Right cardiac atrium (tissue), 5 donors: ENCODE measurements around the gene SLC29A2. TPM values are rescaled to one million over a fixed set of nuclear protein-coding genes. Genes with fewer than 3 reads are reported as not detected.
A peak's percentile ranks its signal among the peaks of the same experiment; 100 is the strongest.
"Not testable (repeated sequence)": the region's sequence is repeated elsewhere in the genome, so short reads cannot be mapped to it uniquely, and the experiment has no call there.

Experiments
- ATAC-seq, 2 donors: fragments of 200-7000 bp; cut with Tn5 transposase; one replicate each; pipeline versions ENCODE4 v1.8.0 to v1.9.1; 2020; ENCODE audit warnings: moderate library complexity in 2 of 2, mild to moderate bottlenecking in 1 of 2
- DNase-seq, 3 donors: peaks; one replicate each; pipeline ENCODE4 v3.0.0-alpha.2; 2020
- H3K27ac ChIP-seq: one replicate; pipeline ENCODE4 v1.5.1; 2013; ENCODE audit warnings: mild to moderate bottlenecking, low read length, control low read depth, moderate library complexity
- H3K27me3 ChIP-seq: one replicate; pipeline ENCODE4 v1.6.1; 2013; ENCODE audit not compliant: control insufficient read depth, insufficient read depth
- H3K4me1 ChIP-seq: one replicate; pipeline ENCODE4 v1.6.1; 2013; ENCODE audit warnings: low read length; ENCODE audit not compliant: control insufficient read depth, insufficient read depth
- H3K4me3 ChIP-seq: one replicate; pipeline ENCODE4 v1.5.1; 2013; ENCODE audit warnings: low read length, control low read depth
- H3K9me3 ChIP-seq: one replicate; pipeline ENCODE4 v1.6.1; 2013; ENCODE audit warnings: low read length; ENCODE audit not compliant: control insufficient read depth
- WGBS: extraction: QIAGEN DNeasy Blood & Tissue Kit; methylation state at CpG from one replicate; pipeline ENCODE4 v1.1.7; 2013; 5-methylcytosine and 5-hydroxymethylcytosine counted together
- intact Hi-C, 4 donors: fragments of 100-400 bp; cut with DNase I; formaldehyde crosslinking; loops; one replicate each; pipeline versions ENCODE4 v1.11.0 to v1.14.0; 2022 to 2023
- polyA plus RNA-seq: library from polyadenylated mRNA; stranded (reverse); fragments of 200-250 nt; gene quantifications from one replicate; pipeline ENCODE4 v1.2.3, GENCODE V29; 2013
- total RNA-seq, 4 donors: library from RNA; stranded (reverse); fragmentation: NEBNext Ultra II Directional; extraction: Animal tissue kit (Norgen Biotek cat#: 25700); gene quantifications; one replicate each; pipeline ENCODE4 v1.2.1, GENCODE V29; 2021
- donor health status: healthy with polysubstance abuse.
- donor health status: DM: no; HTN: yes; CAD: no.
- donor health status: DM: no; HTN: no; CAD: no.
- donor health status: DM: no; HTN: yes; CAD: no; lungs with severe emphysema.
- donor health status: DM: yes; HTN: yes; CAD: no.

SLC29A2 gene
- total and polyA plus RNA-seq, 5 donors = 18.7 to 33.2 (median 28.2) TPM

DNA sequence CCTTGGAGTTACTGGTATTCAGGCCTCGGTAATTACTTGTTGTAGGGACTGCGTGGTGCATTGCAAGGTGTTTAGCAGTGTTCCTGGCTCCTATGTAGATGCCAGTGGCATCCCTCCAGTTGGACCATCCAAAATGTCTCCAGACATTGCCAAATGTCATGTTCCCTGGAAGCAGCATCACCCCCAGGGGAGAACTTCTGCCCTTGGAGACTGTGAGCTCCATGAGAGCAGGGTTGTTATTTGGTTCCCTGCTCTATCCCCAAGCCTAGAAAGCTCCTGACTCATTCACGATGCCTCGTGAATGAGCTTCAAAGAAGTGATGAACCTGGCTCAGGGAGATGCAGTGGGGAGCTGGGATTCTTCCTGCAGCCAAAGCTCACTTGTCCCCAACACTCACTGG lies 50.0 kb downstream of the SLC29A2 start:
- WGBS = 84% methylated on average over 4 of the region's 4 CpGs
- no peak for ATAC-seq
- intact Hi-C loops = no loop called here
- no peaks in the 10 kb centered on the region for H3K9me3 ChIP-seq
- H3K4me1 ChIP-seq = peaks cover 5% of the 10 kb centered on the region
- no peak overlapping the region for H3K27ac ChIP-seq
- H3K4me3 ChIP-seq = no peak overlapping the region
- DNase-seq = peak in 1 of 3 donors; percentile 22
- H3K27me3 ChIP-seq = no peaks in the 10 kb centered on the region

GRCh38 chr11:66320748-66321147 lies 50.8 kb downstream of the SLC29A2 start:
- H3K4me3 ChIP-seq, ATAC-seq, intact Hi-C loops, DNase-seq, H3K9me3 ChIP-seq, H3K4me1 ChIP-seq, H3K27me3 ChIP-seq, H3K27ac ChIP-seq: not testable (repeated sequence)
- 83% methylated on average over 6 of the region's 6 CpGs for WGBS

- H3K9me3 ChIP-seq, H3K4me3 ChIP-seq, H3K27ac ChIP-seq, H3K27me3 ChIP-seq, DNase-seq, H3K4me1 ChIP-seq, ATAC-seq, intact Hi-C loops: not testable (repeated sequence)
- WGBS = 100% methylated on average over 1 of the region's 2 CpGs
Observed at GRCh38 chr11:66320289-66320688, 51.3 kb downstream of the SLC29A2 start.

GRCh38 chr11:66318600-66318970 lies 53.0 kb downstream of the SLC29A2 start:
- H3K9me3 ChIP-seq = no peaks in the 10 kb centered on the region
- no peak overlapping the region for H3K4me3 ChIP-seq
- WGBS = 79% methylated on average over 3 of the region's 3 CpGs
- intact Hi-C loops = loop anchor here in 1 of 4 donors (10.0 kb wide), 1 partner anchor 66 kb away; no protein-coding TSS in a partner anchor
- ATAC-seq = no peak
- peaks cover 5% of the 10 kb centered on the region for H3K4me1 ChIP-seq
- DNase-seq = no peak
- H3K27me3 ChIP-seq = no peaks in the 10 kb centered on the region
- H3K27ac ChIP-seq = no peak overlapping the region

GRCh38 chr11:66317723-66318599 lies 53.6 kb downstream of the SLC29A2 start:
- Histone ChIP-seq H3K27me3 (no peaks in the 10 kb centered on the region), H3K9me3 (no peaks in the 10 kb centered on the region), H3K27ac (peak overlapping the region; percentile 82), H3K4me1 (peaks cover 5% of the 10 kb centered on the region), H3K4me3 (no peak overlapping the region)
- intact Hi-C loops = loop anchor here in 2 of 4 donors (2.0 to 10.0 kb wide), 2 partner anchors 53 to 67 kb away; partner anchors contain the start of gene SLC29A2 (in 1 of the 2)
- ATAC-seq (peak; percentile 4 to 15), DNase-seq (peak; percentile 74 to 86 (median 83))
- 27% methylated on average over 16 of the region's 16 CpGs for WGBS

DNA sequence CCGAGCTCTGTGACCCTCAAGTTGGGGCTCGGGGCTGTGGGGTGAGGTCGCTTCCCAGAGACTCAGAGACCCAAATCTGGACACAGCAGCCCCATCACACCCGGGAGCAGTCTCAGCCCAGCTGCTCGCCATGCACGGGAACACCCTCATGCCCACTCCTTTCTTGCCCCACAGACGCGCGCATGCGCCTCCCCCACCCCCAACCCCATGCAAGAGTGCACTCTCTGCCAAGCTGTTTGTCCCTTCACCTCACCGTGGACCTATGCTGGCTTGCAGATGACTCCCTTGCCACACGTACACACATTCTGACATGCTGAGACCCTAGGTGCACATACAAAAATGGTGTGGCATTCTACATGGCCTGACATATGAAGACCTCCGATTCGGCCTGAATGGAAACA lies 54.2 kb downstream of the SLC29A2 start:
- intact Hi-C loops = loop anchor here in 2 of 4 donors (2.0 to 10.0 kb wide), 2 partner anchors 53 to 67 kb away; partner anchors contain the start of gene SLC29A2 (in 1 of the 2)
- Histone ChIP-seq H3K9me3 (no peaks in the 10 kb centered on the region), H3K4me1 (peaks cover 5% of the 10 kb centered on the region), H3K27ac (peak overlapping the region; percentile 82), H3K4me3 (peak overlapping the region; percentile 47), H3K27me3 (no peaks in the 10 kb centered on the region)
- WGBS = 4% methylated on average over 14 of the region's 14 CpGs
- DNase-seq (peak; percentile 51 to 87 (median 86)), ATAC-seq (peak; percentile 6 to 12)

GRCh38 chr11:66316849-66317251 lies 54.7 kb downstream of the SLC29A2 start, which contains the start of gene CD248:
TSS of gene CD248 (minus strand) at chr11:66317044. CDS start at chr11:66317027, 17 bp downstream.
- Histone ChIP-seq H3K27ac (peak within 1 kb of the TSS; percentile 82), H3K4me3 (peak within 1 kb of the TSS; percentile 47), H3K27me3 (no peaks in the 10 kb centered on the region), H3K9me3 (no peaks in the 10 kb centered on the region), H3K4me1 (peaks cover 5% of the 10 kb centered on the region)
- WGBS = 6% methylated on average over 29 of the region's 29 CpGs
- intact Hi-C loops = loop anchor here in 2 of 4 donors (2.0 to 10.0 kb wide), 2 partner anchors 54 to 68 kb away; partner anchors contain the start of gene SLC29A2 (in 1 of the 2)
- DNase-seq = peak; percentile 86 to 96 (median 96)
- ATAC-seq = peak; percentile 59 to 70

GRCh38 chr11:66315921-66316811 lies 55.4 kb downstream of the SLC29A2 start:
- H3K9me3 ChIP-seq = no peaks in the 10 kb centered on the region
- no peaks in the 10 kb centered on the region for H3K27me3 ChIP-seq
- ATAC-seq = no peak
- H3K4me3 ChIP-seq = peak overlapping the region; percentile 47
- 60% methylated on average over 52 of the region's 52 CpGs for WGBS
- DNase-seq = peak in 2 of 3 donors; percentile 65 to 70
- peak overlapping the region; percentile 37 for H3K27ac ChIP-seq
- peaks cover 5% of the 10 kb centered on the region for H3K4me1 ChIP-seq
- intact Hi-C loops = loop anchor here in 2 of 4 donors (2.0 to 10.0 kb wide), 2 partner anchors 55 to 69 kb away; partner anchors contain the start of gene SLC29A2 (in 1 of the 2)

- peak in 2 of 3 donors; percentile 50 to 51 for DNase-seq
- peak overlapping the region; percentile 47 for H3K4me3 ChIP-seq
- intact Hi-C loops = loop anchor here in 1 of 4 donors (10.0 kb wide), 1 partner anchor 69 kb away; no protein-coding TSS in a partner anchor
Observed at GRCh38 chr11:66315498-66315885, 56.1 kb downstream of the SLC29A2 start.

More at GRCh38 chr11:66315498-66315885, 56.1 kb downstream of the SLC29A2 start:
- peaks cover 5% of the 10 kb centered on the region for H3K4me1 ChIP-seq
- H3K27ac ChIP-seq = no peak overlapping the region
- no peaks in the 10 kb centered on the region for H3K9me3 ChIP-seq
- ATAC-seq = no peak
- no peaks in the 10 kb centered on the region for H3K27me3 ChIP-seq
- WGBS = 82% methylated on average over 14 of the region's 14 CpGs
